ENCODE data around the gene UACA. TPM values are rescaled to one million over a fixed set of nuclear protein-coding genes. Genes with fewer than 3 reads are reported as not detected.

UACA gene
- total and polyA plus RNA-seq, 2 experiments from 2014 or later = 21.5 to 35.8 TPM

DNA sequence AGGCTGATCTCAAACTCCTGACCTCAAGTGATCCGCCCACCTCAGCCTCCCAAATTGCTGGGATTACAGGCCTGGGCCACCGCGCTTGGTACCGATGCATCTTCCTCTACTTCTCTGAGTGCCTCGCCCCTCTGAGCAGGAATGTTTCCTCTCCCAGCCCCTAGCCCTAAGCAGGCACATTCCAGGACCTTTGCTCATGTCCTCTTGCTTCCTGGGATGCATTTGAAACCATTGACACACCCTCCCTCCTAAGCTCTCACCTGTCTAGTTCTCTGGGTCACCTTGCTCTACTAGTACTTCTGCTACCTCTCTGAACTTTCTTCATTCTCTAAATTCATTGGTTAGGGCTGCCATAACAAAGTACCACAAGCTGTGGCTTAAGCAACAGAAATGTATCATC, 17.9 kb upstream of the UACA start (continued):
- no peak for TF ChIP-seq ZNF331 (CRISPR knock-in tag; IDR thresholded peaks at IDR 0.05; ENCODE audit: low read depth)

DNA sequence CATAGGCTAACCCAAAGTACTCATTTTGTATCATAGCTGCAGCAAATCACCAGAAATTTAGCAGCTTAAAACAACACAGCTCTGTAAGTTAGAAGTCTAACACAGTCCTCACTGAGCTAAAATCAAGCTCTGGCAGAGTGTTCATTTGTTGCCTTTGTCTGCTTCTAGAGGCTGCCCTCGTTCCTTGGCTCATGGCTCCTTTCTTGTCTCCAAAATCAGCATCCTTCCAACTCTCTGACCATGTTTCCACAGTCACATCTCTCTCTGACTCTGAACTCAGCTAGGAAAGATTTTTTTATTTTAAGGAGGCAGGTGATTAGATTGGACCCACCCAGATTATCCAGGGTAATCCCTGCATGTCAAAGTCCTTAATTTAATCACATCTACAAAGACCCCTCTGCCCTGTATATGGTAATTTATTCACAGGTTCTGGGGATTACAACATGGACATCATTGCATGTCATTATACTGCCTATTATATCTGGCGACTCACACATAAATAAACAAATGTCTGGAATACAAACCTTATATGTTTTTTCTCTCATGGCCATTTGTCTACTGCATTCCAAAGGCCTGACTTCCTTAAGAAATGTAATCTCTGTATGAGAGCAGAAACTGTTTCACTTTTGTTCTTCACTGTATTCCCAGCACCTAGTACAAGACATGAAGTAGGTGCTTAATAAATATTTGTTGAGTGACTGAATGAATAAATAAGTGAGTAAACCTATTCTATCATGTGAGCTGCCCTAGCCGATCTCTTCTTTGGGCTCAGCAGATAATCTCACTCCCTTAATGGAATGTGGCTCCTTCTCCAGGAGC, 15.1 kb upstream of the UACA start:
- H3K27ac Mint-ChIP-seq = no peak overlapping the region
- no peak overlapping the region for H3K4me3 ChIP-seq
- H3K9me3 Mint-ChIP-seq = no peaks in the 10 kb centered on the region
- H3K9me2 ChIP-seq (ENCODE audit: insufficient read depth) = no peaks in the 10 kb centered on the region
- H3K79me2 ChIP-seq (replicated peaks; ENCODE audit: insufficient read depth) = no peaks in the 10 kb centered on the region
- no peak overlapping the region for H2AFZ ChIP-seq
- no peak overlapping the region for H3K27ac ChIP-seq (ENCODE audit: low read depth)
- H4K20me1 ChIP-seq (replicated peaks; ENCODE audit: insufficient read depth) = no peaks in the 10 kb centered on the region
- peaks cover 2% of the 10 kb centered on the region for H3K27me3 Mint-ChIP-seq (ENCODE audit: insufficient read depth, low read depth, poor library complexity)
- no peak overlapping the region for H3K4me3 Mint-ChIP-seq
- H3K36me3 Mint-ChIP-seq (ENCODE audit: low read depth) = no peaks in the 10 kb centered on the region
- ATAC-seq (no peak), DNase-seq (ENCODE audit: low spot score) (no peak)
- H3K4me1 ChIP-seq (ENCODE audit: insufficient read depth) = no peaks in the 10 kb centered on the region
- H3K27me3 ChIP-seq (ENCODE audit: insufficient read depth) = no peaks in the 10 kb centered on the region
- H3F3A ChIP-seq (replicated peaks; ENCODE audit: low read depth) = no peaks in the 10 kb centered on the region
- TF ChIP-seq, protein P1, sequence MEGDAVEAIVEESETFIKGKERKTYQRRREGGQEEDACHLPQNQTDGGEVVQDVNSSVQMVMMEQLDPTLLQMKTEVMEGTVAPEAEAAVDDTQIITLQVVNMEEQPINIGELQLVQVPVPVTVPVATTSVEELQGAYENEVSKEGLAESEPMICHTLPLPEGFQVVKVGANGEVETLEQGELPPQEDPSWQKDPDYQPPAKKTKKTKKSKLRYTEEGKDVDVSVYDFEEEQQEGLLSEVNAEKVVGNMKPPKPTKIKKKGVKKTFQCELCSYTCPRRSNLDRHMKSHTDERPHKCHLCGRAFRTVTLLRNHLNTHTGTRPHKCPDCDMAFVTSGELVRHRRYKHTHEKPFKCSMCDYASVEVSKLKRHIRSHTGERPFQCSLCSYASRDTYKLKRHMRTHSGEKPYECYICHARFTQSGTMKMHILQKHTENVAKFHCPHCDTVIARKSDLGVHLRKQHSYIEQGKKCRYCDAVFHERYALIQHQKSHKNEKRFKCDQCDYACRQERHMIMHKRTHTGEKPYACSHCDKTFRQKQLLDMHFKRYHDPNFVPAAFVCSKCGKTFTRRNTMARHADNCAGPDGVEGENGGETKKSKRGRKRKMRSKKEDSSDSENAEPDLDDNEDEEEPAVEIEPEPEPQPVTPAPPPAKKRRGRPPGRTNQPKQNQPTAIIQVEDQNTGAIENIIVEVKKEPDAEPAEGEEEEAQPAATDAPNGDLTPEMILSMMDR (conservative IDR thresholded peaks at IDR 0.05; ENCODE audit: low read depth in 2 of 2) = no peak
- TF ChIP-seq ZNF331 (CRISPR knock-in tag; IDR thresholded peaks at IDR 0.05; ENCODE audit: low read depth) (no peak), EZH2 (IDR thresholded peaks at IDR 0.05; ENCODE audit: low read depth, unreplicated experiment) (no peak), NANOG (IDR thresholded peaks at IDR 0.05; ENCODE audit: borderline replicate concordance) (no peak), POLR2AphosphoS5 (IDR thresholded peaks at IDR 0.05; ENCODE audit: low read depth) (no peak)
- TF ChIP-seq, protein P2, sequence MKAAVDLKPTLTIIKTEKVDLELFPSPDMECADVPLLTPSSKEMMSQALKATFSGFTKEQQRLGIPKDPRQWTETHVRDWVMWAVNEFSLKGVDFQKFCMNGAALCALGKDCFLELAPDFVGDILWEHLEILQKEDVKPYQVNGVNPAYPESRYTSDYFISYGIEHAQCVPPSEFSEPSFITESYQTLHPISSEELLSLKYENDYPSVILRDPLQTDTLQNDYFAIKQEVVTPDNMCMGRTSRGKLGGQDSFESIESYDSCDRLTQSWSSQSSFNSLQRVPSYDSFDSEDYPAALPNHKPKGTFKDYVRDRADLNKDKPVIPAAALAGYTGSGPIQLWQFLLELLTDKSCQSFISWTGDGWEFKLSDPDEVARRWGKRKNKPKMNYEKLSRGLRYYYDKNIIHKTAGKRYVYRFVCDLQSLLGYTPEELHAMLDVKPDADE (IDR thresholded peaks at IDR 0.05) = no peak
- H3K36me3 ChIP-seq (ENCODE audit: insufficient read depth) = no peaks in the 10 kb centered on the region
- H3K4me2 ChIP-seq = no peak overlapping the region
- no peaks in the 10 kb centered on the region for H3K4me1 Mint-ChIP-seq

DNA sequence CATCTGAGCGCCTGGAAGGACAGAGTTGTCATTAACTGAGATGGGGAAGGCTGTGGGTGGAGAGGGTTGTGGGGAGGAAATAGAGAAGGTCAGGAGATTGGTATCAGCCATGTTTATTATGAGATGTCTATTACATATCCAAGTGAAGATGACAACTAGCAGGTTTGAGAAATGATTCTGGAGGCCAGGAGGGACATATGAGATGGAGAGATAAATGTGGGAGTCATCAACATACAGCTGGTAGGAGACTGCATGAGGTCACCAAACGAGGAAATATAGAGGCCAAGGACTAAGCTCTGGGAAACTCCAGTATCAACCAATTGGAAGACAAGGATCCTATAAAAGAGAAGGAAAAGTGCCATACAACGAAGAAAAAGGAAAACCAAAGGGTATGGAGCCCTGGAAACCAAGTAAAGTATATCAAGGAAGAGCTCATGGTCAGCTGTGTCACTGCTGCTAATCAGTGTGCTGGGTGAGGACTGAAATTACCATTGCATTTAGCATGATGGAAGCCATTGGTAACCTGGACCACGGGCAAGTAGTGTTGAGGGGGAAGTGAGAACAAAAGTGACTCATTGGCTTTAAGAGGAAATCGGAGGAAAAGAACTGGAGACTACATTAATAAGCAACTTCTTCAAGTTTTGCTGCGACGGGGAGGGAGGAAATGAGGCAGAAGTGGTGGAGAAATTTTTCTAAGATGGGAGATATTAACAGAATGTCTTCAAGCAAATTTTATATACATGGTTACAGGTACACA, 14.0 kb upstream of the UACA start:
- ATAC-seq (no peak), DNase-seq (ENCODE audit: low spot score) (no peak)
- Mint-ChIP-seq H3K27ac (no peak overlapping the region), H3K9me3 (no peaks in the 10 kb centered on the region), H3K27me3 (ENCODE audit: insufficient read depth, low read depth, poor library complexity) (peaks cover 2% of the 10 kb centered on the region), H3K4me3 (no peak overlapping the region), H3K4me1 (no peaks in the 10 kb centered on the region), H3K36me3 (ENCODE audit: low read depth) (no peaks in the 10 kb centered on the region)
- no peaks in the 10 kb centered on the region for H3K79me2 ChIP-seq (replicated peaks; ENCODE audit: insufficient read depth)
- TF ChIP-seq NANOG (IDR thresholded peaks at IDR 0.05; ENCODE audit: borderline replicate concordance) = no peak
- no peaks in the 10 kb centered on the region for H3K36me3 ChIP-seq (ENCODE audit: insufficient read depth)
- H3K4me2 ChIP-seq = no peak overlapping the region
- no peaks in the 10 kb centered on the region for H3K27me3 ChIP-seq (ENCODE audit: insufficient read depth)
- H3F3A ChIP-seq (replicated peaks; ENCODE audit: low read depth) = no peaks in the 10 kb centered on the region
- 0 out of 2 replicates have a peak overlapping the region, but pooled peaks have one; percentile 28 for H2AFZ ChIP-seq
- H4K20me1 ChIP-seq (replicated peaks; ENCODE audit: insufficient read depth) = no peaks in the 10 kb centered on the region
- no peak overlapping the region for H3K4me3 ChIP-seq
- no peak overlapping the region for H3K27ac ChIP-seq (ENCODE audit: low read depth)
- H3K9me2 ChIP-seq (ENCODE audit: insufficient read depth) = no peaks in the 10 kb centered on the region
- no peaks in the 10 kb centered on the region for H3K4me1 ChIP-seq (ENCODE audit: insufficient read depth)

Measured in GM23338 (cell line).